Loucy (cell line): ENCODE measurements around the gene CNKSR3.

Source experiments
- H2AFZ ChIP-seq: fragments of 200-600 bp; sonication (generic); 2 replicates; pipeline ENCODE4 v1.6.0; 2016; ENCODE audit warnings: antibody characterized with exemption, mild to moderate bottlenecking, low read length, moderate library complexity
- H3F3A ChIP-seq: fragments of 200-600 bp; 2 replicates; pipeline ENCODE4 v1.6.0; 2016; ENCODE audit warnings: antibody characterized with exemption, low read depth, mild to moderate bottlenecking
- H3K27me3 ChIP-seq: fragments of 200-600 bp; sonication (generic); 2 replicates; pipeline ENCODE4 v1.6.1; 2014; ENCODE audit warnings: low read length, mild to moderate bottlenecking; ENCODE audit not compliant: insufficient read depth, poor library complexity, severe bottlenecking
- H3K36me3 ChIP-seq: fragments of 200-600 bp; sonication (generic); 2 replicates; pipeline ENCODE4 v1.6.1; 2016; ENCODE audit warnings: low read length; ENCODE audit not compliant: insufficient read depth
- H3K4me1 ChIP-seq: fragments of 200-600 bp; sonication (generic); 2 replicates; pipeline ENCODE4 v1.5.1; 2014; ENCODE audit warnings: low read length, mild to moderate bottlenecking; ENCODE audit not compliant: insufficient read depth, poor library complexity, severe bottlenecking
- H3K4me2 ChIP-seq: fragments of 200-600 bp; sonication (generic); 2 replicates; pipeline ENCODE4 v1.6.0; 2014; ENCODE audit warnings: antibody characterized with exemption, low read length, low read depth, mild to moderate bottlenecking; ENCODE audit not compliant: poor library complexity, severe bottlenecking
- H3K4me3 ChIP-seq: fragments of 200-600 bp; sonication (generic); 2 replicates; pipeline ENCODE4 v1.5.1; 2014; ENCODE audit warnings: low read length, mild to moderate bottlenecking, mixed read lengths; ENCODE audit not compliant: poor library complexity, severe bottlenecking
- H3K79me2 ChIP-seq: fragments of 200-600 bp; sonication (generic); 2 replicates; pipeline ENCODE4 v1.6.1; 2014; ENCODE audit warnings: low read length; ENCODE audit not compliant: insufficient read depth
- H3K9ac ChIP-seq: fragments of 200-600 bp; sonication (generic); 2 replicates; pipeline ENCODE4 v1.6.0; 2014; ENCODE audit warnings: mild to moderate bottlenecking, low read depth, low read length, moderate library complexity; ENCODE audit not compliant: poor library complexity, severe bottlenecking
- H3K9me2 ChIP-seq: fragments of 200-600 bp; sonication (generic); replicated peaks from 2 replicates; pipeline ENCODE4 v1.6.1; 2016; ENCODE audit warnings: low read depth, low read length, mixed read lengths
- H3K9me3 ChIP-seq: fragments of 200-600 bp; sonication (generic); 2 replicates; pipeline ENCODE4 v1.6.1; 2014; ENCODE audit warnings: mild to moderate bottlenecking, antibody characterized with exemption, low read length, low read depth; ENCODE audit not compliant: insufficient read depth
- H4K20me1 ChIP-seq: fragments of 200-600 bp; sonication (generic); 2 replicates; pipeline ENCODE4 v1.6.0; 2014; ENCODE audit warnings: antibody characterized with exemption, low read length, mild to moderate bottlenecking; ENCODE audit not compliant: insufficient read depth, poor library complexity, severe bottlenecking
- CTCF ChIP-seq: fragments of 200-600 bp; sonication (generic); conservative IDR thresholded peaks from 2 replicates; pipeline ENCODE4 v1.5.1; 2014; ENCODE audit warnings: mild to moderate bottlenecking, antibody characterized with exemption, low read length
- EZH2phosphoT487 ChIP-seq: fragments of 200-600 bp; IDR thresholded peaks from 2 replicates; pipeline ENCODE4 v1.6.1; 2018; ENCODE audit warnings: antibody characterized with exemption, mild to moderate bottlenecking, moderate library complexity, borderline replicate concordance

The CNKSR3 gene

DNA sequence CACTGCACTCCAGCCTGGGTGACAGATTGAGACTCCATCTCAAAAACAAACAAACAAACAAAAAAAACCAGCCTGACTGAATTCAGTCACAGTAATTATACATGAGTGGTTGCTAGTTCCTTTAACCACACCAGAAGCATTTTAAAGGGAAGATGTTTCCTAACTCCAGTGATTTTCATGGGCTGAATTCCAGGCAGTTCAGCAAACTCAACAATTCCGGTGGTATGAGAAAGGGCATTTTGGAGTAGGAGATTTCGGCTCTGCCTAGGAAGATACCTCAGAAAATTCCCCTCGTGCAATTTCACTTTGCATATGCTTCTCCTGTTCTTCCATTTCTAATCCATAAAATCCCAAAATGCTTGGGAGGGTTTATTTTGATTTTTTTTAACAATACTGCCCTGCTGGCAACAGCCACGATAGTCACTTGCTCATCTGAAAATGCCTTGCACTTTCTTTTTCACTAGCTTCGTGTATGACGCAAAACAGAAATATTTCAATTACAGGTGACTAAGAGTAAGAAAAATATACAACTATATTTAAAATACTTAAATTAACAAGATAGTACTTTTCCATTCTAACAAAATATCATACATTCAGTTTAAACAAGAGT, 105.6 kb downstream of the CNKSR3 start:
- H3K9ac ChIP-seq = no peak overlapping the region

DNA sequence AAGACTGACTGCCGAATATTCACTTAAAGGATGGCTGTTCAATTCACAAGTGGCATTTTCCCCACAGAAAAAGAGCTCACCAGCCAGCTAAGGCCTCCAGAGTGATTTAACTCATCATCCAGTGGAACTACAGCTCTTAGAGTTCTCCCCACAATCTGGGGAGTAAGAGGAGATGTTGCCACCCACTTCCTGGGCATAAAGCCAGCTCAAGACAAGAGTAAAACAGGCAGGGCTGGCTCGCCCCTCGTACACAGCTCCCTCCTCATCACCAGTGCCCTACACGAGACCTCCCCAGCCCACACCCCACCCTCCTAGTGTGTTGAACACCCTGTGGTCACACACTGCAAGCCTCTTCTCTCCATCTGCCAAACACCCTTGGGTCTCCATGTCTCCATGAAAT, 106.7 kb downstream of the CNKSR3 start:
- no peak overlapping the region for H3K4me2 ChIP-seq

More for the DNA sequence above, 105.6 kb downstream of the CNKSR3 start:
- Histone ChIP-seq H3K4me2 (no peak overlapping the region), H4K20me1 (no peaks in the 10 kb centered on the region), H3K27me3 (no peaks in the 10 kb centered on the region), H3K4me3 (no peak overlapping the region), H3K9me2 (no peaks in the 10 kb centered on the region), H2AFZ (no peak overlapping the region), H3K4me1 (no peaks in the 10 kb centered on the region), H3K79me2 (no peaks in the 10 kb centered on the region), H3K9me3 (no peaks in the 10 kb centered on the region), H3F3A (no peaks in the 10 kb centered on the region), H3K36me3 (no peaks in the 10 kb centered on the region)
- TF ChIP-seq EZH2phosphoT487 (no peak), CTCF (no peak)

DNA sequence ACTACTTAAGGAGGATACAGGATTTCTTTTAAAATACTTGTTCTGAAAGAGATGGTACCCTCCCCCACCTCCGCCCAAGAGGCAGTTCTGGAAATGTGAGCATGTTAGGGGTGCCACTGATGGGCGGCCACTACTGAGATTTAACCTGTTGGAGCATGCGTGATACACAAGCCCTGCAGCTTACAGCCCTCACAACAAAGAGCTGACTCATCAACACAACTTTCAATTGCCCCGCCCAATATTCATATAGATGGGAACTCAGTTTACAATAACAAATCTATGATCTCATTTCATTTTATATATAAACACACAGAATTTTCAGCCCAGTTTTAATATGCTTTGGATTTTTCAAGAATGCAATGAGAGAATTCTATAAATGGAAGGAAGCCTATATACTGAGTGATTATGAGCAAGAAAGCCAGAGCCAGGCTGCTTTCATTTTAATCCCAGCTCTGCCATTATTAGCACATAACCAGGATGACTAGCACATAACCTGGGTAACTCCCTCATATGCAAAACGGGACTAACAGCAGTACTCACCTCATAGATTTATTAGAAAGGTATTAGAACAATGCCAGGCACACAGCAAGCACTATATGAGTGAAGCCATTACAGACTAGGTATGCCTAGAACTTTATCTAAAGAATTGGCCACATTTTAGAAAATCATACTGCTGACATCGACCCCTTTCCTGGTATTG, 108.3 kb downstream of the CNKSR3 start:
- Histone ChIP-seq H3K4me2 (no peak overlapping the region), H2AFZ (no peak overlapping the region), H3K9me3 (no peaks in the 10 kb centered on the region), H3F3A (no peaks in the 10 kb centered on the region), H3K9me2 (no peaks in the 10 kb centered on the region), H3K27me3 (no peaks in the 10 kb centered on the region), H3K9ac (no peak overlapping the region), H3K4me3 (no peak overlapping the region), H4K20me1 (no peaks in the 10 kb centered on the region), H3K79me2 (no peaks in the 10 kb centered on the region), H3K36me3 (no peaks in the 10 kb centered on the region), H3K4me1 (no peaks in the 10 kb centered on the region)
- no peak for TF ChIP-seq EZH2phosphoT487
- TF ChIP-seq CTCF = no peak

More for the DNA sequence above, 106.7 kb downstream of the CNKSR3 start:
- Histone ChIP-seq H3K9ac (no peak overlapping the region), H3K9me2 (no peaks in the 10 kb centered on the region), H2AFZ (peak overlapping the region; percentile 2; the same call in 1 of the 2 replicates), H3F3A (no peaks in the 10 kb centered on the region), H3K9me3 (no peaks in the 10 kb centered on the region), H3K79me2 (no peaks in the 10 kb centered on the region), H3K4me1 (no peaks in the 10 kb centered on the region), H3K27me3 (no peaks in the 10 kb centered on the region), H3K4me3 (no peak overlapping the region), H3K36me3 (no peaks in the 10 kb centered on the region), H4K20me1 (no peaks in the 10 kb centered on the region)
- no peak for TF ChIP-seq EZH2phosphoT487
- TF ChIP-seq CTCF = no peak
